Activated CD4-positive, alpha-beta T cell treated with anti-CD3 and anti-CD28 coated beads, Interleukin-2, amount 50 U/mL, for 4 hours (primary cell): ENCODE measurements around the gene ZNF892.

ENCODE experiments used
- DNase-seq, 2 experiments: peaks; one replicate each; pipeline ENCODE4 v3.0.0-alpha.2; 2020

Gene ZNF892

DNA sequence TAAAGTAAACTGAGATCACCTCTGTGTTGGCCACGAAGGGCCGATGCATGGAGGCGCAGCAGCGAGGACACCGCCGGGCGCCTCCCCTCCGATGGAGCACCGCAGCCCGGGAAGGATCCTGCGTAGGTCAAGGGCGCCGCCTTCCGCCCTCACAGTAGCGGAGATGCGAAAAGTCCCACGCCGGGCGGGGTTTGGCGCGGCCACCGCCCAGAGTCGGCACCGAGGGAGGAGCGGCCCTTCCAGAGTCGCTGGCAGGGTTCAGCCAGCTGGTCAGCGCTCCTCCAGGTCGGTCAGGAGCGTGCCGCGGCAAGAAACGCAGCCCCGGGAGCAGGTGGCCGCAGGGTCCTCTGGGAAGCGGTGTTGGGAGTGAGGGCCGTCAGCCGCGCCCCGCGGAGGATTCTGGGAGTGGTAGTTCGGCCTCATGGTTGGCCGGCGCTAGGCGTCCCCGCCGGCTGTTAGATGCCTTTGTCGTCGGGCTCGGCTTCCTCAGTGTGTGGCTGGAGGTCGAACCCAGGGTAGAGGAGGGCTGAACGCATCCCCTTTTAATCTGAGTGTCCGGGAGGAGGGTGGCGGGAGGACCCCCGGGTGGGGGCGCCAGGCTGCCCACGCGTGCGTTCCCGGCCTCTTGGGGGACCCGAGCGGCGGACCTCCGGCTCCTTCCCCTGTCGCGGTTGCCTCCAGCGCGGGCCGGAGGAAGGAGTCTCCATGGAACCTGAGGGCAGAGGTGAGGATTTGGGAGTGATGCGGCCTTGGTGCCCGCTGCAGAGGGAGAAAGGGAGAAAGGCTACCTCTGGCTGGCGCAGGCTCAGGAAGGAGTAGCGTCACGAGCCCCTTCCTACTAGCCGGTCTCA, at the start of gene ZNF892:
TSS of gene ZNF892 (plus strand) at position 411 of the 851 bp plus-strand sequence. CDS start at position 706, 295 bp downstream.
- peak; percentile 67 to 70 for DNase-seq

DNA sequence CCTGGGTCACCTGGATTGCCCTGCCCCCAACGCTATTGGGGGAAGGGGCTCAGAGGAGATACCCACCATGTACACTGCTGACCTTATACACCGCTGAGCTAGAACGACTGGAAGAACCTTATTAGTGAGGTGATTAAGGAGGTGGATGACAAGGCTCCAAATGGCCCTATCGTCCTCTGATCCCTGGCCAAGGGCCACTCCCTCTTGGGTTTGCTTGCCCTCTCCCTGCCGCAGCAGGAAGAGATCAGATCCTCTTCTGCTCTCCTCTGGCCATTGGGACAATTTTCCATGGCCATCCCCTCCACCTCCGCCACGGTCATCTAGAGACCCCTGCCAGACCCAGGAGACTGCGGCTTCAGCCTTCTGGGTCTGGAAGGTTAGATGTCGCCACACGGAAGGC, 48.9 kb upstream of the ZNF892 start:
- no peak for DNase-seq

DNA sequence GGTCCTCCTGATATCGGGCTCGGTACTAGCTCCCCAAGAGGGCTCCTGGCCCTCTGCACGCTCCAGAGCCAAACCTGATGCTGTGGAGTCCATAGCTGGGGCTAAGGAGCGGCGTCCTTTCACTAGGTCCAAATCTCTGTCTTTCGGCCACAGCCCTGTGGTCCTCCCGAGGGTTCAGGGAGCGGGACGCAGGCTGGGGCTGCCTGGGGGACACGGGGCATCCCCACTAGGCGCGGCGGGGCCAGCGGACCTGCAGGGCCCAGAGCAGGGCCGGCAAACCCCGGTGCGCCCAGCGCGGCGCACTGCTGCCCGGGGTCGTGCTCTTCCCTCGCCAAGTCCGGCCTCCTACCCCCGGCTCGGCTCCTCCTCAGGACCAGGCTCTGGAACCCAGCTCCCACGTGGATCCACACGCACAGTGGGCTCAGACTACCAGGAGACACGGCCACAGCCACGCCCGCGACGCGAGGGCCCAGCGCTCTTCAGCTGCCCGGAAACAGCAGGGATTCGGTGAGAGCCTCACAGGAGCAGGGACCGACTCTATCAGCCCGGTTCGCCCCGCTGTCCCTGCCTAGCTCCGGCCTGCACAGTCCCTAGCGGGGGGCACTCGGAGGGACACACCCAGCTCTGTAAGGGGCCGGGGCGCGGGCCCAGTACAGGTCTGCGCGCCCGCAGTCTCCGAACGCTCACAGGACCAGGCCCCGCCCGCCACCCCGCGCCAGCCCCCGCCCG, 48.3 kb upstream of the ZNF892 start:
- DNase-seq = peak in 1 of 2 experiments; percentile 9

DNA sequence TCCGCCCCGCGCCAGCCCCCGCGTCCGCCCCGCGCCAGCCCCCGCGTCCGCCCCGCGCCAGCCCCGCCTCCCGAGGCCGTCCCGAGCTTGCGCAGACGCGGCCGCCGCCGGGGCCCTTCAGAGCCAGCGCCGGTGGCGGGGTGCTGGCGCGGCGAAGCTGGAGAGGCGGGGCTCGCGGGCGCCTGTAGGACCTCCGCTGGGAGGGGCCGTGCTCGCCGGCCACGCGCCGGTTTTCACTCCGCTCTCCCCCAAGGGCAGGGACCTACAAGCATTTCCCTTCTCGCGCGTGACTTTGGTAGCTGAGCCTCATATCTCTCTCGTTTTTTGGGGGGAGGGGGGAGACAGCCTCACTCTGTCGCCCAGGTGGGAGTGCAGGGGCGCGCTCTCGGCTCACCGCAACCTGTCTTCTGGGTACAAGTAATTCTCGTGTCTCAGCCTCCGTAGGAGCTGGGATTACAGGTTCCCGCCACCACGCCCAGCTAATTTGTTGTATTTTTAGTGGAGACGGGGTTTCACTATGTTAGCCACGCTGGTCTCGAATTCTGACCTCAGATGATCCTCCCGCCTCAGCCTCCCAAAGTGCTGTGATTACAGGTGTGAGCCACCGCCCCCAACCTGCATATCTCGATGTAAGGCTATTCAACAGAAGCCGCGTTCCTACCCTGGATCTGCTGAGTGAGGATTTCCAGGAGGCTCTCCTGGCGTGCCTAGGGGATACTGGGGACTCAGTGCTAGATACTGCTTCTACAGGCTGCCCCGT, 47.5 kb upstream of the ZNF892 start, which contains the start of gene ZNF514:
TSS of gene ZNF514 (minus strand) at position 159 of the 760 bp plus-strand sequence. CDS start 6,595 bp downstream, outside the sequence.
- DNase-seq = peak; percentile 57 to 66

DNA sequence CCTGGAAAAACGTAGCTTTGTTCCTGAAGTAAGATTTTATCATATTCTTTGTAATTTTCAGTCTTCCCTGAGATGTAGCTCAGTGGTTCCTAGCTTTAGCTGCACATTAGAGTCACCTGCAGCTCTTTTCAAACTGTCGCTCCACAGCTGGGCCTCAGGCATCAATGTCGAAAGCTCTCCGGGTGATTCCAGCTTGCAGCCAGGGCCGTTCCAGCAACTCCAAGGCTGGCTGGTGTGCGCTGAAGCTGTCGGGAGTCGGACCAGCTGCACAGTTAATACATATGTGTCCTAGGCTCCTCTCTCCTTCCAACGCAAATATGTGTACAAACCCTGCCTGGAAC, 42.3 kb upstream of the ZNF892 start:
- DNase-seq = peak in 1 of 2 experiments; percentile 12

DNA sequence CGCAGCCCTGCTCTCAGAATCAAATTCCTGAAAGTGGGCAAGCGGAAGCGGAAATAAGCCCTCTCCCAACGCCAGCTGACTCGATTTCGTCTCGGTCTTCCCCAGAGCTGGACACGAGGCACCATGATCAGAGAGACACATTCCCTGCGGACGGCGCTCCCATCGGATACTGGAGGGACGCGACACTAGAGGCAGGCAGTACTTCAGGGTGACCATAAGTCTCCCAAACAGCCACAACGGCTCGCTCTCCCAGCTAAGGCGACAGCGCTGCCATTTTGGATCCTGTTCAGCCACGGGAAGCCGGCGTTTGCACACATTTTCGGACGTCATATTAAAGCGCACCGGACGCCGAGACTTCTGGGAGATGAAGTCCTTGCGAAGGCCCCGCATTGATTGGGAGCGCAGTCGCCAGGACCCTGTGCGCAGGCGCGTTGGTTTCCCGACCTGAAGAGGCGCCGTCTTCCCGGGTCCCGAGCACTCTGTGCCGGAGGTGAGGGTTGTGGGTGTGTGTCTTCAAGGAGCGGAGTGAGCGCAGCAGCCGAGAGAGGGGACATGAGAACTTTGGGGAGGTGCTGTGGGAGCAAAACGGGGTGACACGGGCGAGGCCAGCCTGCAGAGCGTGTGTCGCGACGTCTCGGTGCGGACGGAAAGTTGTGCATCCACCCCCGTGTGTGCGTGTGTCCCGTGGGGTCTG, 41.8 kb upstream of the ZNF892 start, which contains the start of gene ZNF2:
TSS of gene ZNF2 (plus strand) at position 439 of the 694 bp plus-strand sequence. CDS start 10,418 bp downstream, outside the sequence.
- peak; percentile 96 for DNase-seq

DNA sequence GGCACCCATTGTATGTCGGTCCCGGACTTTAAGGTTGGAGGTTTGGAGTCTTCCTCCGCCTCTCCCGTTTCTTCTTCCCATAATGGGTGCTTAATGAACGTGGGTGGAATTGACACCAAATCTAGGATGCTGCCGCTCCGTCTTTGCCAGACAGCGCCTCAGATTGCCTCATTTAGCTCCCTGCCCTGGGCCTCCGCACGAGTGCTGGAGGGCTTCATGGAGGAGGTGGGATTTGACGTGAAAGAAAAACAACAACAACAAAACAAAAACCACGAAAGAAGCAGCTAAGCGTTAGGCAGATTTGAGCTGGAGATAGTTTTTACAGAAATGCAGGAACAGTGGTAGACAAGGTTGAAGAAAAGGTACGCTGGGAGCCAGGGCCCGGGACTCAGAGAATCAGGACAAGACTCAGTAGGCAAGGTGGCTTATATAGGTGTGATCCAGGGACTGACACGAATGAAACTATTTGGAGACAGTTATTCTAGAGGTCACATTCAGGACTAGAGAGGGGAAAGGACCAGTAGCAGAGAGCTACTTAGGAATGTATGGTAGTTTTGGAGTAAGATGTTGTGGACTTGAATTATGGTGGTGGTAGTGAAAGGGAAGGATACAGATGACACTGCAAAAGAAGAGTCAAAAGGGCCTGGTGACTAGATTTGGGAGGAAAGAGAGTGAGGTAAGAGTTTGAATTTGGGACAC, 41.1 kb upstream of the ZNF892 start:
- DNase-seq = no peak

DNA sequence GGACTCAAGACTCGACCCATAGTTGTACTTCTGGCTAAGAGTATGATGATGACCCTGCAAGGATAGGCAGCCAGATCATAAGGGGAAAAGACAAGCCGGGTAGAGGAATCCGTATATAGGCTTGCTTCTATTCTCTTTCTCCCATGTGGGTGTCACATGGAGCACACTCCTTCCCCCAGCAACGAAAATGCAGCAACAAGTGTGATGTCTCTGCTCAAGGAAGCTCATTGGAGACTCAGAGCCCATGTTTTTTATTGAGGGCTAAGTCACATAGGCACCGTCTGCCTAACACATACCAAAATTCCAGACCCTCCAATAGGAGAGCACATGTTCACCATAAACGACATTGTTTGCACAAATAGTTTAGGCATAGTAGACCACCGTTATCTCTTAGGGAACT, 35.4 kb upstream of the ZNF892 start:
- DNase-seq = no peak

DNA sequence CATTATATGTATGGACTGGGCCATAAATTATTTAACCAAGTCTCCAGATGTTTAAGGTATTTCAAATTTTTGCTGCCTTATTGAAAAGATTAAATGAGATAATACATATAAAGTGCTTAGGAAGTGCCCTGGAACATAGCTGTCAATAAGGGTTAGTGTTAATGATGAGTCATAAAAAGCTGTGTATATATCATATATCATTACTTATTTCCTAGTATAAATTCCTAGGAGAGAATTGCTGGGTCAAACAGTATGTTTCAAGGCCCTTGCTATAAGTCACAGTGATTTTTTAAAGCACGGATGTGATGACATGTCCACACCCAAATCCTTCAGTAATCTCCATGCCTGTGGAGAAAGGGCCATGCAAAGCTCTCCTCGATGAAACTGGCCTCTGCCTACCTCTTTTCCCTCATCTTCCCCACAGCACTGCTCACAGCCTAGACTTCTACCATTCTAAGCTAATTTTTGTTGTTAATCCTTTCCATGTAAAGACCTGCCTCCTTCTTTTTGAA, 33.2 kb upstream of the ZNF892 start:
- DNase-seq = no peak

DNA sequence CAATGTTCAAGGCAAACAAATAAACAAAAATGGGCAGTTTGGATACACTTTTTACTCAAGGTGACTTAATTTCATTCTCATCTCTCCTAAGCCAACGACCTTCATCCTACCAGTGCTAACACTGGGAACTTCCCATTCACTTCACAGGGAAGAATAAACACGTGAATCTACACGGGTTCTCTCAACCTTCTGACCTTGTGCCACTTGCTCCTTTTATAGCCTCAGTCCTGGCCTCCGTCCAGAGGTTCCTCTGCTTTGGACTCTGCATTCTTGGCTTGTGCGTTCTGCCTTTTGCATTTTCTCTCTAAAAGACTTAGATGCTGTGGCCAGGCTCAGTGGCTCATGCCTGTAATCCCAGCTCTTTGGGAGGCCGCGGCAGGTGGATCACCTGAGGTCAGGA, 27.9 kb upstream of the ZNF892 start:
- no peak for DNase-seq

DNA sequence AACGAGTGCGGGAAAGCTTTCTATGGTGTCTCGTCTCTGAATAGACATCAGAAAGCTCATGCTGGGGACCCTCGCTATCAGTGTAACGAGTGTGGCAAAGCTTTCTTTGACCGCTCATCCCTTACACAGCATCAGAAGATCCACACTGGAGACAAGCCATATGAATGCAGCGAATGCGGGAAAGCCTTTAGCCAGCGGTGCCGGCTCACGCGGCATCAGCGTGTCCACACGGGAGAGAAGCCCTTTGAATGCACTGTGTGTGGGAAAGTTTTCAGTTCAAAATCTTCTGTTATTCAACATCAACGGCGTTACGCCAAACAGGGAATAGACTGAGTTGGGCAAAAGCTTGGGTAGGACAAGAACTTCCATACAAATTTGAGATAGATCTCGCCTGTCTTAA, 25.5 kb upstream of the ZNF892 start:
- DNase-seq = no peak

DNA sequence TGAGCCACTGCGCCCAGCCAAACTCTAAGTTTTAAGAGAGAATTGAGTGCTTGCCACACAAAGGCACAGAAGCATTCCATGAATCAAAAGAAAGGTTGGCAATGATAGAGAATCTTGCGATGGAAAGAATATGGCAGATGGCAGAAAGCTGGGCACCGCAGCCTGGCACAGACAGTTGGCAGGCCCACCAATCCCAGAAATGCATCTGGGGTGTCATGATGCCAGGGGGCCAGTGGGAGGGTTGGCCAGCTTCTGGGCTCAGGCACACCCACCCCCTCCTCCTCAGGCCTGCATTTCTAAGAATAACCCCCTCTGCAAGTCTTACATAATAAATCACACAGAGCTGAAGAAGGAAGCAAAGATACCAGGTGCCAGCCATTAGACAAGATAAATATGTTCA, 22.1 kb upstream of the ZNF892 start:
- no peak for DNase-seq

DNA sequence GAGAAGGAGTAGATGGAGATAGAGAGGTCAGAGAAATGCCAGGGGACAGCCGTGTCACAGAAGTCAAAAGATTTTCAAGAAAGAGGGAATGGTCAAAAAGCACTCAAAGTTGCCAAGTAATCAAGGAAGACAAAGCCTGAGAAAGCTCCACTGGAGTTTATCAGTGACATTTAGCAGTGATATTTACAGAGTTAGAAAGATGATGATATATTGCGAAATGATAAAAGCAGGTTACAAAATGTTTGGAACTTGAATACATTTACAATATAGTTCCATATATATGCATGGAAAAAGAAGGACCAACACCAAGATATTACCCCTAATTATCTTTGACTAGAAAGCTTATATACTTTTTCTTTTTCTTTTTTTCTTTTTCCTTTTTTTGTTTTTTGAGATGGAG, 21.3 kb upstream of the ZNF892 start:
- no peak for DNase-seq

DNA sequence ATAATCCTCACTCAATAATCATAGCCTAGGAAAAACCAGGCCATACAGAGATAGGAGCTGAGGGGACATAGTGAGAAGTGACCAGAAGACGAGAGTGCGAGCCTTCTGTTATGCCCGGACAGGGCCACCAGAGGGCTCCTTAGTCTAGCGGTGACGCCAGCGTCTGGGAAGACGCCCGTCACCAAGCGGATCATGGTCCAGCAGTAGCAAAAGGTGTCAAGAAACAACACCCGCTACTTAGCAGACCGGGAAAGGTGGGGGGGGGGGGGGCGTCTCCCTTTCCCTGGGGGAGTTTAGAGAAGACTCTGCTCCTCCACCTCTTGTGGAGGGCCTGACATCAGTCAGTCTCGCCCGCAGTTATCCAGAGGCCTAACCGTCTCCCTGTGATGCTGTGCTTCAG, 14.4 kb upstream of the ZNF892 start:
- peak; percentile 26 to 36 for DNase-seq

DNA sequence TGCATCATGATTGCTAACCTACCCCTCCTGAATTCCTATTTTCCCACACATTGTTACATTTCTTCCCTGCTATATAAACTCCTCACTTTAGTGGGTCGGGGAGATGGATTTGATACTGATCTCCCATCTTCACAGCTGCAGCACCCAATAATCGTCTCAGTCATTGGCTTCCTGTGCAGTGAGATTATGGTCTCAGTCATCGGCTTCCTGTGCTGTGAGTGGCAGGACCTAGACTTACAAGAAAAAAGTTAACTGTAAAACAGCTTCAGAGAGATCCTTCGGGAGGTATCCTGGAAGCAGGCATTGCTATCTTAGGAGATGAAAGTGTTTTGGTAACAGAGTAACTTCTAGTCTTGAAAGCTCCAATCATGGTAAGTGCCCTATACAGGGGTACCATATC, 3.4 kb upstream of the ZNF892 start:
- no peak for DNase-seq

DNA sequence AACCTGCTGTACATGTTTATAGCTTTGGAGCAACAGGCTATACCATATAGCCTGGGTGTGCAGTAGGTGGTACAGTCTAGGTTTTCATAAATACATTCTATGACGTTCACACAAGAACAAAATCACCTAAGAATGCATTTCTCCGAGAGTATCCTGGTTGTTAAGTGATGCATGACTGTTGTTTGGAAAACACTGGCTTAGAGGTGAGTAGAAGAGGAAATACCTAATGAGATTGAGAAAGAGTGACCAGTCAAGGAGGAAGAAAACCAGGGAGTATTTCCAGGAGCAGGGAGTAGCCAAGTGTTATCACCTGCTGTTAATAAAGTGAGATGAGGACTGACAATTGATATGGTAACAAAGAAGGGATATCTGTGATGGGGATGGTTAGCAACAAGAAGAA, 2.9 kb upstream of the ZNF892 start:
- no peak for DNase-seq

DNA sequence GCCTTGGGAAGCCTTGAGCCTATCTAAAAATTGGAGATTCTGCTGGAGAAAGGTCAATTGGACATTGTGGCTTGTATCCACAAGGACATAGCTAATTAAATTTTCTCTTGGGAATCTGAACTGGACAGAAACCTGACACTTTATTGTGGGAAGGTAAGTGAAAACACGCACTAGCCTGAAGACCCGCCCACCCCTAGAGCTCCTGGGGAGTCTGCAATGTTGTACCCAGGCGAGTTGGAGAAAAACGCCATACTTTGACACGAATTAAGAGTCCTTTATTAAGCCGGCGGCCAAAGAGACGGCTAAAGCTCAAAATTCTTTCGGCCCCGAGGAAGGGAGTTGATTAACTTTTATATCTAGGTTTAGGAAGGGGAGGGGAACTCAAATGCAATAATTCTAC, 1.2 kb upstream of the ZNF892 start:
- DNase-seq = no peak

DNA sequence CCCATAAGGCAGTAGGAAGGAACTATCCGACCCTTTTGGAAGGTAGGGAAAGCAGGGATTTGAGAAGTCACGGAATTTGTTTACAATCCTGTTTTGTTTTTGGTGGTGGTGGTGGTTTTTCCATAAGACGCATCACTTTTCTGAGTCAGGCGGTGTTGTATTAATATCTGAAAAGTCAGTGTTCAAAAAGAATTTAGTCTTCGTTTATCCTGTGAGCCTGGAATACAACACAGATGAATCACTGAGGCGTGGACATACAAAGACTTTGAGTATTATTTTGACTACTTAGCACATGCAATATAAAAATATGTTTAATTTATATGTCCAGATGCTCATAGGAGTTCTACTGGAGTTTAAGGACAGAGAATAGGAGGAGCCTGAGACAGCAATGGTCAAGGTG, 785 bp downstream of the ZNF892 start:
- DNase-seq = no peak

DNA sequence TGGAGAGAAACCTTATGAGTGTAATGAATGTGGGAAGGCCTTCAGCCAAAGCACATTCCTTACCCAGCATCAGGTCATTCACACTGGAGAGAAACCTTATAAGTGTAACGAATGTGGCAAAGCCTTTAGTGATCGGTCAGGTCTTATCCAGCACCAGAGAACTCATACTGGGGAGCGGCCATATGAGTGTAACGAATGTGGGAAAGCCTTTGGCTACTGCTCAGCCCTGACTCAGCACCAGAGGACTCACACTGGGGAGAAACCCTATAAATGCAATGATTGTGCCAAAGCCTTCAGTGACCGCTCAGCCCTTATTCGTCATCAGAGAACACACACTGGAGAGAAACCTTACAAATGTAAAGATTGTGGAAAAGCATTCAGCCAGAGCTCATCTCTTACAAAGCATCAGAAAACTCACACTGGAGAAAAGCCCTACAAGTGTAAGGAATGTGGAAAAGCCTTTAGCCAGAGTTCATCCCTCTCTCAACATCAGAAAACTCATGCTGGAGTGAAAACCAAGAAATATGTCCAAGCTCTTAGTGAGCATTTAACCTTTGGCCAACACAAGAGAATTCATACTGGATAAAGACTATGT, 7.8 kb downstream of the ZNF892 start:
- DNase-seq = no peak

DNA sequence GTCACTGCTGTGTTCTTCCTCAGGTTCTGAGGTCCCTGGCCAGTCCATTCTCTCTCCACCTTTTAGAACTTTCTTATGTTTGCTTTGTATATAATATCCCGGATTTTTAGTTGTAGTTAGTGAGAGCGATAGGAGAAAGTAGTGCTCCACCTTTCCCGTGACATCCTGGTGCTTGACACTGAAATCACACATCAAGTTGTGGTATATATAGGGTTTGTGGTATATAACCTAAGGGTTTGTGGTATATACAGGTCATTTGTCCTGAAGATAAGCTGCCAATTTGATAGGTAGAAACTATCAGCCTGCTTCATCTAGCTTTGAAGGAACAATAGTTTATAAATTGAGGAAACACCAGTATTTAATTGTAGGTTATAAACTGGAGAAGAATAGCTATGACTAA, 13.1 kb downstream of the ZNF892 start:
- no peak for DNase-seq

DNA sequence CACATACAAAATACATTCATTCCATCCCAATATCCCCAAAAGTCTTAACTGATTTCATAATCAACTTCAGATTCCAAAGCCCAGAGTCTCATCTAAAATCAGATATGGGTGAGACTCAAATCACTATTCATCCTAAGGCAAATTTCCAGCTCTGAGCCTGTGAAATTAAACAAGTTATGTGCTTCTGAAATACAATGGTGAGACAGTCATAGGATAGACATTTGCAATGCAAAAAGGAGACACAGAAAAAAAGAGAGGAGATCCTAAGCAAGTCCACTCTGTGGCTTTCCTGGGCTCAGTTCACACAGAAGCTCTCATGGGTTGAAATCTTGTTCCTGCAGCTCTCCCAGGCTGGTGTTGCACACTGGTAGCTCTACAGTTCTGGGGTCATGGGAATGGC, 18.3 kb downstream of the ZNF892 start:
- DNase-seq = no peak
